Naive thymus-derived CD8-positive, alpha-beta T cell (primary cell): Measurements from ENCODE around the gene EFCAB13. TPM values are rescaled to one million over a fixed set of nuclear protein-coding genes. Genes with fewer than 3 reads are reported as not detected.
A peak's percentile ranks its signal among the peaks of the same experiment; 100 is the strongest.

Experiments used
- ATAC-seq, 2 donors: fragments of 150-1000 bp; cut with Tn5 transposase in 1 of 2; sonication (Bioruptor Pico), chemical (Tn5 transposase) in 1 of 2; 1 replicate in 1 of 2; 2 replicates in 1 of 2; pipeline ENCODE4 v1.10.0; 2021; ENCODE audit warnings: mild to moderate bottlenecking in 2 of 2, moderate library complexity in 2 of 2
- POLR2A ChIA-PET: fragments of 350-600 bp; sonication (Branson Sonifier 250); formaldehyde crosslinking; loops from one replicate; lab custom pipeline; 2021; ENCODE audit warnings: antibody characterized with exemption; lab: Charles Lee
- DNase-seq, 10 donors: peaks; one replicate each; pipeline versions ENCODE4 v3.0.0 to v3.0.0-alpha.2; 2020 to 2022
- H3K27ac Mint-ChIP-seq, 10 donors: one replicate each; pipeline ENCODE4 v1.8.0; 2020 to 2022; ENCODE audit warnings: mild to moderate bottlenecking in 10 of 10, mixed read lengths in 10 of 10, moderate library complexity in 4 of 10, inconsistent platforms in 1 of 10
- H3K27me3 Mint-ChIP-seq, 5 donors: one replicate each; pipeline ENCODE4 v1.8.0; 2021 to 2022; ENCODE audit warnings: mixed read lengths in 5 of 5
- H3K36me3 Mint-ChIP-seq, 3 donors: one replicate each; pipeline ENCODE4 v1.8.0; 2020 to 2022; ENCODE audit warnings: mixed read lengths in 3 of 3, mild to moderate bottlenecking in 2 of 3, inconsistent platforms in 1 of 3
- H3K4me1 Mint-ChIP-seq, 4 donors: one replicate each; pipeline ENCODE4 v1.8.0; 2021 to 2022; ENCODE audit warnings: mixed read lengths in 4 of 4
- H3K4me3 Mint-ChIP-seq, 10 donors: one replicate each; pipeline ENCODE4 v1.8.0; 2020 to 2022; ENCODE audit warnings: mild to moderate bottlenecking in 10 of 10, mixed read lengths in 10 of 10, moderate library complexity in 6 of 10, inconsistent platforms in 1 of 10
- H3K9me3 Mint-ChIP-seq, 9 donors: one replicate each; pipeline ENCODE4 v1.8.0; 2020 to 2022; ENCODE audit warnings: mixed read lengths in 9 of 9, mild to moderate bottlenecking in 3 of 9, inconsistent platforms in 1 of 9, moderate library complexity in 1 of 9
- polyA plus RNA-seq, 3 donors: library from polyadenylated mRNA; unstranded; fragments of 300-500 nt; fragmentation: Illumina TruSeq; gene quantifications; one replicate each; pipeline ENCODE4 v1.2.3, GENCODE V29; 2021
- total RNA-seq, 8 experiments: library from RNA in 2 of 8; stranded (reverse) in 2 of 8; gene quantifications; one replicate each; pipeline ENCODE4 v1.2.3 and lab custom pipeline; 2021 to 2026

EFCAB13 gene
- total and polyA plus RNA-seq, 5 experiments from 2014 or later: 3.6 to 51.1 (median 11.8) TPM

DNA sequence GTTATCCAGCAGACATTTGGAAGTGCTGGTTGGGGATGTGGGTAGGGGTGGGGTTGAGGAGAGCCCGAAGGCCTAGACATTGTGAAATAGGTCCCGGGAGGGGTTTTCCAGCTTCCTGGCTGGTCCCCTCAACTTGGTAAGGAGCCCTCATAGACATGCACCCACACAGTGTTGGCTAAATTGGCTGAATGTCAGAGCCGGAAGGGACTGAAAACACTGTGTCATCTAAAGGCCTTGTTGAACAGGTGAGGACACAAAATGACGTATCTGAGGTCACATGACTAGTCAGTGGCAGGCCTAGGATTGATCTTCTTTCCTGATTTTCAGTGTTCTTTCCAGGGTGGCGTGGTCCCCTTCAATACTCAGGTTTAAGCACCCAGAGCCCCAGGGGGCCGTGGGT lies 42.5 kb upstream of the EFCAB13 start:
- Mint-ChIP-seq H3K9me3 (no peaks in the 10 kb centered on the region), H3K36me3 (no peaks in the 10 kb centered on the region), H3K4me1 (peaks cover 0 to 38% (median 1%) of the 10 kb centered on the region in 4 donors), H3K27ac (no peak overlapping the region), H3K4me3 (no peak overlapping the region), H3K27me3 (peaks cover 0 to 6% (median 2%) of the 10 kb centered on the region in 5 donors)
- POLR2A ChIA-PET: no interaction called here
- ATAC-seq (no peak), DNase-seq (no peak)

DNA sequence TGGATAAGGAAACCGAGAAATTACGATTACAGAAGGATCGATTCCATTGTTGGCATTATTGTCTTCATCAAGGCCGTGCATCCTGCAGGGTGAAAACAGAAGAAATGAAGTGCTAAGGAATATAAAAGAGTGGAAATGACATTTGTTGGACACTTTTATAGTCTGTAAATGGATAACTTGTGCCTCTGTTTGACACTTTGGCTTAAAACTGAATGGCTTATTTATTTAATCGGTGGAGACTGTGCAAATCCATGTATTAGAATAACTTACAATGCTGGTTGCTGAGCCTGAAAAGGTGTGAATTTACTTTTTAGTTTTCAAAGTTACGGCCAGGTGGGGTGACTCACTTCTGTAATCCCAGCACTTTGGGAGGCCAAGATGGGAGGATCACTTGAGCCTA lies 38.8 kb upstream of the EFCAB13 start:
- no peaks in the 10 kb centered on the region for H3K9me3 Mint-ChIP-seq
- no peak overlapping the region for H3K27ac Mint-ChIP-seq
- no peak for ATAC-seq
- H3K27me3 Mint-ChIP-seq: peaks cover 0 to 11% (median 3%) of the 10 kb centered on the region in 5 donors
- peaks cover 0 to 27% (median 0%) of the 10 kb centered on the region in 4 donors for H3K4me1 Mint-ChIP-seq
- DNase-seq: no peak
- no peak overlapping the region for H3K4me3 Mint-ChIP-seq
- POLR2A ChIA-PET: no interaction called here
- H3K36me3 Mint-ChIP-seq: no peaks in the 10 kb centered on the region

GRCh38 chr17:47286198-47286914 lies 37.4 kb upstream of the EFCAB13 start:
- Mint-ChIP-seq H3K9me3 (no peaks in the 10 kb centered on the region), H3K27me3 (peaks cover 0 to 15% (median 4%) of the 10 kb centered on the region in 5 donors), H3K4me3 (no peak overlapping the region), H3K4me1 (peaks cover 0 to 20% (median 0%) of the 10 kb centered on the region in 4 donors), H3K36me3 (no peaks in the 10 kb centered on the region), H3K27ac (peak overlapping the region in 2 of 10 donors; percentile 49 to 55)
- POLR2A ChIA-PET: no interaction called here
- DNase-seq: no peak
- ATAC-seq: peak in 1 of 2 donors; percentile 33

- DNase-seq (no peak), ATAC-seq (no peak)
- H3K27me3 Mint-ChIP-seq: peaks cover 0 to 15% (median 4%) of the 10 kb centered on the region in 5 donors
- H3K36me3 Mint-ChIP-seq: no peaks in the 10 kb centered on the region
- no peak overlapping the region for H3K4me3 Mint-ChIP-seq
- peaks cover 0 to 17% (median 0%) of the 10 kb centered on the region in 4 donors for H3K4me1 Mint-ChIP-seq
- H3K27ac Mint-ChIP-seq: no peak overlapping the region
- POLR2A ChIA-PET: no interaction called here
- no peaks in the 10 kb centered on the region for H3K9me3 Mint-ChIP-seq
These were observed 36.7 kb upstream of the EFCAB13 start for GRCh38 chr17:47287068-47287467.

DNA sequence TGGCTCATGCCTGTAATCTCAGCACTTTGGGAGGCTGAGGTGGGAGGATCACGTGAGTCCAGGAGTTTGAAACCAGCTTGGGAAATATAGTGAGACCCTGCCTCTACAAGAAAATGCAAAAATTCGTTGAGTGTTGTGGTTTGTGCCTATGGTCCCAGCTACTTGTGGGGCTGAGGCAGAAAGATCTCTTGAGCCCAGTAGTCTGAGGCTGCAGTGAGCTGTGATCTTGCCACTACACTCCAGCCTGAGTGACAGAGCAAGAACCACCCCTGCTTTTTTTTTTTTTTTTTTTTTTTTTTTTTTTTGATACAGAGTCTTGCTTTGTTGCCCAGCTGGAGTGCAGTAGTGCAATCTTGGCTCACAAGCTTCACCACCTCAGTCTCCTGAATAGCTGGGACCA lies 36.1 kb upstream of the EFCAB13 start:
- no peaks in the 10 kb centered on the region for H3K36me3 Mint-ChIP-seq
- DNase-seq: no peak
- peaks cover 0 to 17% (median 0%) of the 10 kb centered on the region in 4 donors for H3K4me1 Mint-ChIP-seq
- no peak for ATAC-seq
- no peak overlapping the region for H3K27ac Mint-ChIP-seq
- no peak overlapping the region for H3K4me3 Mint-ChIP-seq
- peaks cover 0 to 15% (median 4%) of the 10 kb centered on the region in 5 donors for H3K27me3 Mint-ChIP-seq
- POLR2A ChIA-PET: no interaction called here
- H3K9me3 Mint-ChIP-seq: no peaks in the 10 kb centered on the region

- ATAC-seq: no peak
- H3K36me3 Mint-ChIP-seq: no peaks in the 10 kb centered on the region
- H3K27ac Mint-ChIP-seq: no peak overlapping the region
- H3K4me1 Mint-ChIP-seq: peaks cover 0 to 23% (median 0%) of the 10 kb centered on the region in 4 donors
- no peaks in the 10 kb centered on the region for H3K9me3 Mint-ChIP-seq
- H3K27me3 Mint-ChIP-seq: peaks cover 0 to 12% (median 4%) of the 10 kb centered on the region in 5 donors
- H3K4me3 Mint-ChIP-seq: no peak overlapping the region
- DNase-seq: no peak
- POLR2A ChIA-PET: no interaction called here
These were observed 35.1 kb upstream of the EFCAB13 start for GRCh38 chr17:47288531-47289116.

- peak overlapping the region in 1 of 10 donors; percentile 24 for H3K27ac Mint-ChIP-seq
- no peaks in the 10 kb centered on the region for H3K36me3 Mint-ChIP-seq
- peaks cover 0 to 12% (median 4%) of the 10 kb centered on the region in 5 donors for H3K27me3 Mint-ChIP-seq
- DNase-seq (no peak), ATAC-seq (no peak)
- H3K4me1 Mint-ChIP-seq: peaks cover 0 to 29% (median 0%) of the 10 kb centered on the region in 4 donors
- no peaks in the 10 kb centered on the region for H3K9me3 Mint-ChIP-seq
- no peak overlapping the region for H3K4me3 Mint-ChIP-seq
- POLR2A ChIA-PET: no interaction called here
These were observed 34.5 kb upstream of the EFCAB13 start for GRCh38 chr17:47289302-47289701.

- ATAC-seq (no peak), DNase-seq (no peak)
- Mint-ChIP-seq H3K27me3 (peaks cover 0 to 15% (median 7%) of the 10 kb centered on the region in 5 donors), H3K27ac (no peak overlapping the region), H3K4me1 (peaks cover 0 to 38% (median 0%) of the 10 kb centered on the region in 4 donors), H3K4me3 (no peak overlapping the region), H3K36me3 (no peaks in the 10 kb centered on the region), H3K9me3 (no peaks in the 10 kb centered on the region)
- POLR2A ChIA-PET: no interaction called here
These were observed 32.9 kb upstream of the EFCAB13 start for GRCh38 chr17:47290870-47291241.

DNA sequence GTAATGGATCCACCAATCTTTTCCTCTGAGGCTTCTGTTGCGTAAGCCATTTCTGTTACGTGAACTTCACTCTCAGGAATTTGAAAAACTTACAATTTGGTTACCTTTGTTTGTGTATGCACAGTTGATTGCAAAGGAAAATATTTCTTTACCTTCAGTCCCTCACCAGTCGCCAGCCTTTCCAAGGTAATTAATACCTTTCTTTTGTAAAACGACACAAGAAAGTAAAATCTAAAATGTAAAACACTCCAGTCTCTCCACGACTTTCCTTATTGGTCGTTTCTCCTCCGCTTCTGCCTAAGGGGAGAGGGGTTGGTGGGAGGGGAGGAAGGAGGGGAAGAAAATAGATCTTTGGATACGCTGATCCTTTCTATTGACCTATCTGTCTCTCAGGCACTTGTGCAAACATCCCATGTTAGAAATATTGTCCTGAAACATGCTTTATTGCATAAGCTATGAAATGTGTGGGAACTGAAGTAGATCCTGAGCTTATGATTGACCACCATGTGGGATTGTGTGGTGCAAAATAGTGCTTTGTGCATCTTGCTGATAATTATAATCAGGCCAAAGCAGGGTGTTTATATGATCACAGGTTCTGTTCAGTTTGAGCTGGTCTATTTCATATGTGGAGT lies 32.4 kb upstream of the EFCAB13 start:
- POLR2A ChIA-PET: no interaction called here
- ATAC-seq: no peak
- Mint-ChIP-seq H3K36me3 (no peaks in the 10 kb centered on the region), H3K4me3 (no peak overlapping the region), H3K27ac (no peak overlapping the region), H3K27me3 (peaks cover 0 to 15% (median 7%) of the 10 kb centered on the region in 5 donors), H3K9me3 (no peaks in the 10 kb centered on the region), H3K4me1 (peaks cover 0 to 34% (median 0%) of the 10 kb centered on the region in 4 donors)
- no peak for DNase-seq

GRCh38 chr17:47292206-47292605 lies 31.5 kb upstream of the EFCAB13 start:
- peaks cover 0 to 14% (median 7%) of the 10 kb centered on the region in 5 donors for H3K27me3 Mint-ChIP-seq
- POLR2A ChIA-PET: no interaction called here
- ATAC-seq: no peak

GRCh38 chr17:47295037-47295873 lies 28.5 kb upstream of the EFCAB13 start:
- DNase-seq (no peak), ATAC-seq (no peak)
- POLR2A ChIA-PET: no interaction called here
- Mint-ChIP-seq H3K27me3 (peaks cover 0 to 9% (median 5%) of the 10 kb centered on the region in 5 donors), H3K4me1 (peaks cover 0 to 21% (median 0%) of the 10 kb centered on the region in 4 donors), H3K36me3 (no peaks in the 10 kb centered on the region), H3K27ac (peak overlapping the region in 1 of 10 donors; percentile 53), H3K4me3 (no peak overlapping the region), H3K9me3 (no peaks in the 10 kb centered on the region)

More at GRCh38 chr17:47292206-47292605, 31.5 kb upstream of the EFCAB13 start:
- peaks cover 0 to 26% (median 0%) of the 10 kb centered on the region in 4 donors for H3K4me1 Mint-ChIP-seq
- DNase-seq: no peak
- H3K27ac Mint-ChIP-seq: no peak overlapping the region
- no peaks in the 10 kb centered on the region for H3K36me3 Mint-ChIP-seq
- no peak overlapping the region for H3K4me3 Mint-ChIP-seq
- no peaks in the 10 kb centered on the region for H3K9me3 Mint-ChIP-seq

DNA sequence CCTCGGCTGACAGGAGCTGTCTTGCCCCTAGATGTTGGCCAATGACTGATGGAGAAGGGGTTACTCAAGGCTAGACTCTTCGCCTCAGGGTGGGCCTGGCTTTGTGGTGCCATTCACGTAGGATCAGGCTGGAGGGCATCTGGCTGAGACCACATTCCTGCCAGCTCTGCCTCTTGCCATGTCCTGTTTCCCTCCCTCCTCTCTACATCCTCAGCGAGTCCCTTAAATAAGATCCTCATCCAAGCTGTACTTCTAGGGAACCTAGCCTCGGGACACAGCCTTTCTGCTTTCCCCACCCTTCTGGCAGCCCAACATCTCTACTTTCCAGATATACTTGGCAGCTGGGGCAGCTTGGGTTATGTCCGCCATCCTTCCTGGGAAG lies 27.9 kb upstream of the EFCAB13 start:
- H3K4me1 Mint-ChIP-seq: peaks cover 0 to 21% (median 0%) of the 10 kb centered on the region in 4 donors
- peaks cover 0 to 3% (median 0%) of the 10 kb centered on the region in 9 donors for H3K9me3 Mint-ChIP-seq
- no peak overlapping the region for H3K27ac Mint-ChIP-seq
- POLR2A ChIA-PET: no interaction called here
- H3K27me3 Mint-ChIP-seq: peaks cover 0 to 9% (median 3%) of the 10 kb centered on the region in 5 donors
- H3K4me3 Mint-ChIP-seq: no peak overlapping the region
- ATAC-seq (no peak), DNase-seq (no peak)
- no peaks in the 10 kb centered on the region for H3K36me3 Mint-ChIP-seq
